ENCODE measurements around the gene CAMK2A. TPM values are rescaled to one million over a fixed set of nuclear protein-coding genes. Genes with fewer than 3 reads are reported as not detected.

CAMK2A gene
- total and polyA plus RNA-seq, 2 experiments from 2014 or later = 0.18 TPM; not detected in 1

DNA sequence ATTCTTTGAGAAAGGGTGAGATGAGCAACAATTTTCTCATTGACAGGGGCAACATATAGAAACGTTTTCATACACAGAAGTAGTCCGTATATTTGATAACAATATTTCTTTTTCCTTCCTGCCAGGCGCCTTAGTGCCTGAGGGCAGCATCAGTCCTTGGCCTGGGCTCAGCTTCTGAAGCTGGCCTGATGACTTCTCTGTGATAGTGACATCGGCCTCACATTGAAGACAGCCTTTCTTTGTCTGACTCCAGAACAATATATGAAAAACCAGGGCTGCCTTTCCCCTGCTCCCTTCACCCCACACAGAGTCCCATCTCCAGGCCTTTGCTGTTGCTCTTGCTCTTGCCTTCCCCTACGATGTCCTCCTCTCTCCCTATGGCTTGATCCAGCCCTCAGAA lies 43.8 kb upstream of the CAMK2A start (continued):
- TF ChIP-seq CREB1 (CRISPR knock-in tag; IDR thresholded peaks at IDR 0.05; ENCODE audit: low read depth) (no peak), ZNF331 (CRISPR knock-in tag; IDR thresholded peaks at IDR 0.05; ENCODE audit: low read depth) (no peak), EZH2 (IDR thresholded peaks at IDR 0.05; ENCODE audit: low read depth, unreplicated experiment) (no peak), EZH2phosphoT487 (IDR thresholded peaks at IDR 0.05; ENCODE audit: unreplicated experiment) (no peak), ZNF114 (CRISPR knock-in tag; IDR thresholded peaks at IDR 0.05) (no peak), STAT1 (IDR thresholded peaks at IDR 0.05; ENCODE audit: unreplicated experiment) (no peak), NANOG (IDR thresholded peaks at IDR 0.05; ENCODE audit: borderline replicate concordance) (no peak)
- TF ChIP-seq, protein P1, sequence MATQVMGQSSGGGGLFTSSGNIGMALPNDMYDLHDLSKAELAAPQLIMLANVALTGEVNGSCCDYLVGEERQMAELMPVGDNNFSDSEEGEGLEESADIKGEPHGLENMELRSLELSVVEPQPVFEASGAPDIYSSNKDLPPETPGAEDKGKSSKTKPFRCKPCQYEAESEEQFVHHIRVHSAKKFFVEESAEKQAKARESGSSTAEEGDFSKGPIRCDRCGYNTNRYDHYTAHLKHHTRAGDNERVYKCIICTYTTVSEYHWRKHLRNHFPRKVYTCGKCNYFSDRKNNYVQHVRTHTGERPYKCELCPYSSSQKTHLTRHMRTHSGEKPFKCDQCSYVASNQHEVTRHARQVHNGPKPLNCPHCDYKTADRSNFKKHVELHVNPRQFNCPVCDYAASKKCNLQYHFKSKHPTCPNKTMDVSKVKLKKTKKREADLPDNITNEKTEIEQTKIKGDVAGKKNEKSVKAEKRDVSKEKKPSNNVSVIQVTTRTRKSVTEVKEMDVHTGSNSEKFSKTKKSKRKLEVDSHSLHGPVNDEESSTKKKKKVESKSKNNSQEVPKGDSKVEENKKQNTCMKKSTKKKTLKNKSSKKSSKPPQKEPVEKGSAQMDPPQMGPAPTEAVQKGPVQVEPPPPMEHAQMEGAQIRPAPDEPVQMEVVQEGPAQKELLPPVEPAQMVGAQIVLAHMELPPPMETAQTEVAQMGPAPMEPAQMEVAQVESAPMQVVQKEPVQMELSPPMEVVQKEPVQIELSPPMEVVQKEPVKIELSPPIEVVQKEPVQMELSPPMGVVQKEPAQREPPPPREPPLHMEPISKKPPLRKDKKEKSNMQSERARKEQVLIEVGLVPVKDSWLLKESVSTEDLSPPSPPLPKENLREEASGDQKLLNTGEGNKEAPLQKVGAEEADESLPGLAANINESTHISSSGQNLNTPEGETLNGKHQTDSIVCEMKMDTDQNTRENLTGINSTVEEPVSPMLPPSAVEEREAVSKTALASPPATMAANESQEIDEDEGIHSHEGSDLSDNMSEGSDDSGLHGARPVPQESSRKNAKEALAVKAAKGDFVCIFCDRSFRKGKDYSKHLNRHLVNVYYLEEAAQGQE (IDR thresholded peaks at IDR 0.05; ENCODE audit: unreplicated experiment) = no peak
- TF ChIP-seq, protein P2, sequence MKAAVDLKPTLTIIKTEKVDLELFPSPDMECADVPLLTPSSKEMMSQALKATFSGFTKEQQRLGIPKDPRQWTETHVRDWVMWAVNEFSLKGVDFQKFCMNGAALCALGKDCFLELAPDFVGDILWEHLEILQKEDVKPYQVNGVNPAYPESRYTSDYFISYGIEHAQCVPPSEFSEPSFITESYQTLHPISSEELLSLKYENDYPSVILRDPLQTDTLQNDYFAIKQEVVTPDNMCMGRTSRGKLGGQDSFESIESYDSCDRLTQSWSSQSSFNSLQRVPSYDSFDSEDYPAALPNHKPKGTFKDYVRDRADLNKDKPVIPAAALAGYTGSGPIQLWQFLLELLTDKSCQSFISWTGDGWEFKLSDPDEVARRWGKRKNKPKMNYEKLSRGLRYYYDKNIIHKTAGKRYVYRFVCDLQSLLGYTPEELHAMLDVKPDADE (IDR thresholded peaks at IDR 0.05) = no peak
- TF ChIP-seq, protein P3, sequence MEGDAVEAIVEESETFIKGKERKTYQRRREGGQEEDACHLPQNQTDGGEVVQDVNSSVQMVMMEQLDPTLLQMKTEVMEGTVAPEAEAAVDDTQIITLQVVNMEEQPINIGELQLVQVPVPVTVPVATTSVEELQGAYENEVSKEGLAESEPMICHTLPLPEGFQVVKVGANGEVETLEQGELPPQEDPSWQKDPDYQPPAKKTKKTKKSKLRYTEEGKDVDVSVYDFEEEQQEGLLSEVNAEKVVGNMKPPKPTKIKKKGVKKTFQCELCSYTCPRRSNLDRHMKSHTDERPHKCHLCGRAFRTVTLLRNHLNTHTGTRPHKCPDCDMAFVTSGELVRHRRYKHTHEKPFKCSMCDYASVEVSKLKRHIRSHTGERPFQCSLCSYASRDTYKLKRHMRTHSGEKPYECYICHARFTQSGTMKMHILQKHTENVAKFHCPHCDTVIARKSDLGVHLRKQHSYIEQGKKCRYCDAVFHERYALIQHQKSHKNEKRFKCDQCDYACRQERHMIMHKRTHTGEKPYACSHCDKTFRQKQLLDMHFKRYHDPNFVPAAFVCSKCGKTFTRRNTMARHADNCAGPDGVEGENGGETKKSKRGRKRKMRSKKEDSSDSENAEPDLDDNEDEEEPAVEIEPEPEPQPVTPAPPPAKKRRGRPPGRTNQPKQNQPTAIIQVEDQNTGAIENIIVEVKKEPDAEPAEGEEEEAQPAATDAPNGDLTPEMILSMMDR (conservative IDR thresholded peaks at IDR 0.05; ENCODE audit: low read depth in 2 of 2) = no peak

DNA sequence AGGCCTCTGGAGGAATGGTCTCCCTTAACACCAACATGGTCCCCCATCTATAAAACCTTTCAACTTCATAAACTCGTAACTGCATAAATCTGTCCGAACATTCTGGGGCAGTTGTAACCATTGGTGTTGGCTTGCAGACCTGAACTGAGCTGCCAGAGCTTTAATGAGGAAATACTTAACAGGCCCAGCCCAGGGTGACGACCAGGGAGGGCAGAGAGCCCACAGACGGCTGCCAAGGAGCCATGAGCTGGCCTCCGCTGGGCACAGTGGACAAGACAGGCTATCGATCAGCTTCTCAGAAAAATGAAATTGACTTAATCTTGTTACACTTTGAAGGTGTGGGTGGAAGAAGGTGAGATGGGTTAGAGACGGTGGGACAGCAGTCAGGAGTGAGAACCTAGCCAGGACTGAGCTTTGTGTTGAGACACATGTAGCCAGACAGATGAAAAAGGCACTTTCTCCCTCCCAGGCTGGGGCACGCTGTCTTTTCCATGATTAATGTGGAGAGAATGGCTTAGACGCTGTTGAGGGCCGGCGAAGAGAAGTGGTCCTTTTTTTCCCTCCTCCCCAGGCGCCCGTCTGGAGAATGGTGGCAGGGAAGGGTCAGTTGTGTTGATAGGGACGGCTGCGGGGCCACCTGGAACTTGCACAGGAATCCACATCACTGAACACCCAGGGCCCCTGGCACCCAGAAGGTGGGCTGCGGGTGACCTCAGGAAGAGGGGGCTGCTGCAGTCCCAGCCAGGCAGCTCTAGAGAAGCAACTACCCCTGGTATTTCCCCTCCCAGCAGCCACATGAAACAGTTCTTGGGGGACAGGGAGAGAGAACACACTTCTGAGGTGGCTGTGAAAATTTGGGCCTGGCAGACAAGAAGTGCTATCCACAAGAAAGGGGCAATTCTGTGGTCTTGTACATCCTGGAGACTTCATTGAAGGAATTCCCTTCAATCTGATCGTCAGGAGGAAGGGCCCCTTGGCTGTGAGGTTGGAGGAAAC lies 40.6 kb upstream of the CAMK2A start:
- Histone ChIP-seq H3K36me3 (ENCODE audit: insufficient read depth) (no peaks in the 10 kb centered on the region), H3K4me1 (ENCODE audit: insufficient read depth) (no peaks in the 10 kb centered on the region), H3K9me2 (ENCODE audit: insufficient read depth) (no peaks in the 10 kb centered on the region), H3F3A (replicated peaks; ENCODE audit: low read depth) (no peaks in the 10 kb centered on the region), H3K27ac (ENCODE audit: low read depth) (no peak overlapping the region), H3K79me2 (replicated peaks; ENCODE audit: insufficient read depth) (no peaks in the 10 kb centered on the region), H4K20me1 (replicated peaks; ENCODE audit: insufficient read depth) (no peaks in the 10 kb centered on the region), H2AFZ (no peak overlapping the region; the same call in 1 of the 2 replicates), H3K4me2 (no peak overlapping the region), H3K4me3 (no peak overlapping the region), H3K27me3 (ENCODE audit: insufficient read depth) (no peaks in the 10 kb centered on the region)
- H3K9me3 Mint-ChIP-seq = no peaks in the 10 kb centered on the region
- no peak overlapping the region for H3K4me3 Mint-ChIP-seq
- no peaks in the 10 kb centered on the region for H3K36me3 Mint-ChIP-seq (ENCODE audit: low read depth)
- H3K27me3 Mint-ChIP-seq (ENCODE audit: insufficient read depth, low read depth, poor library complexity) = peaks cover 2% of the 10 kb centered on the region
- no peak overlapping the region for H3K27ac Mint-ChIP-seq
- H3K4me1 Mint-ChIP-seq = peaks cover 7% of the 10 kb centered on the region; the same call in 1 of the 3 replicates
- no peak for ATAC-seq
- DNase-seq (ENCODE audit: low spot score) = no peak
- no peak for TF ChIP-seq STAT1 (IDR thresholded peaks at IDR 0.05; ENCODE audit: unreplicated experiment)
- no peak for TF ChIP-seq JUNB (IDR thresholded peaks at IDR 0.05; ENCODE audit: unreplicated experiment)
- TF ChIP-seq EZH2 (IDR thresholded peaks at IDR 0.05; ENCODE audit: low read depth, unreplicated experiment) = no peak
- no peak for TF ChIP-seq CREB1 (CRISPR knock-in tag; IDR thresholded peaks at IDR 0.05; ENCODE audit: low read depth)
- no peak for TF ChIP-seq ZNF331 (CRISPR knock-in tag; IDR thresholded peaks at IDR 0.05; ENCODE audit: low read depth)
- no peak for TF ChIP-seq ZNF114 (CRISPR knock-in tag; IDR thresholded peaks at IDR 0.05)
- TF ChIP-seq, protein P1 (IDR thresholded peaks at IDR 0.05; ENCODE audit: unreplicated experiment) = no peak
- TF ChIP-seq, protein P2 (IDR thresholded peaks at IDR 0.05) = no peak
- no peak for TF ChIP-seq POLR2AphosphoS5 (IDR thresholded peaks at IDR 0.05; ENCODE audit: low read depth)
